GM21786 (cell line): ENCODE results near the gene EDN2.

Experiments
- ATAC-seq: cut with Tn5 transposase; IDR thresholded peaks from one replicate; pipeline ENCODE4 v1.9.1; 2021; ENCODE audit not compliant: unreplicated experiment

Gene EDN2

DNA sequence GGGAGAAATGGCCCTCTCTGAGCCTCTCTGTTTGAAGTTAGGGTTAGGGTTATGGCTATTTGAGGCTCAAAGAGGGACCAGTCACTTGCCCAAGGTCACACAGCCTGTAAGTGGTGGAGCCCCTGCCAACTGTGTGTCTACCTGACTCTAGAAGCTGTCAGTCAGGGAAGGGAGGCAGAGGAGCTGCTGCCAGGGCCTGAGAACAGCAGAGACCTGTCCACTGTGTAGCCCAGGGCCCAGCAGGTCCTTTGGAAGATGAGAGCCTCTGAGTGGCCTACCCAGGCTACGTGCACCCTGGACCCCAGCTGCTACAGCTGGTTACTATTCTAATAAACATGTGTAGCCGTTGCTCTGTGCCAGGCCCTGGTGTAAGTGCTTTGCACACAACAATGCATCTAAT is 15.1 kb upstream of the EDN2 start:
- no peak for ATAC-seq

DNA sequence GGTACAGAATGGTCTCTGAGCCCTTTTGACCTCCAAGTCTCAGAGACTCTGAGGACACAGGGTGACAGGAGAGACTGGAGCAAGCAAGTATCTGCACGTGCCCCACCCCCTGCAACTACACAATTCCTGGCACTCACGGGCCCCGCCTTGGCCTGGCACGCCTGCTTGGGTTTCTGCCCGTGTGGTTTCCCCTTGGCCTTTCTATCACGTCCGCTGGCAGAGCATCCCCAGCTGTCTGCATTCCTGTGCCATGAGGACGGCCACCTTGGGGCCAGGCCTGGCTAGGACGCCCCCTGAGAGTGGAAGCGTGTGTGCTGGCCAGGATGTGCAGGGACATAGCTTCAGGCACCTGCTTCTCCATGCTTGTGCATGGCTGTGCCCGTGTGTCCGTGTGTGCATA is 14.3 kb upstream of the EDN2 start:
- ATAC-seq, result no peak

DNA sequence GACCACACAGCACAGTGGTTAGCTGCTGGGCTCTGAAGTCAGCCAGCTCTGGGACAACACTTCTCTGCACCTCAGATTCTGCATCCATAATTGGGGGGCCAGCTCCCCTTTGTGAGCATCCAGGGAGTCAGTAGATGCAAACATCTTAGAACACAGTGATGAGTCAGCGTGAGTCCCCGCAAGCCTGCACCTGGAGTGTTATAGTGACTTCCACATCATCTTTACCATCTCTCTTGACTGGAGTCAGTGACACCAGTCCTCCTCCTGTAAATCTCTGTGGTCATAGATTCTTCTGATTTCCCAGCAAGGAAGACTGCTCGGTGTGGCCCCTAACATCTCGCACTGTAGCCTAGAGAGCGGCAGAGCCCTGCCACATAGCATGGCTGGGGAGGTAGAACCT is 13.9 kb upstream of the EDN2 start:
- no peak for ATAC-seq

DNA sequence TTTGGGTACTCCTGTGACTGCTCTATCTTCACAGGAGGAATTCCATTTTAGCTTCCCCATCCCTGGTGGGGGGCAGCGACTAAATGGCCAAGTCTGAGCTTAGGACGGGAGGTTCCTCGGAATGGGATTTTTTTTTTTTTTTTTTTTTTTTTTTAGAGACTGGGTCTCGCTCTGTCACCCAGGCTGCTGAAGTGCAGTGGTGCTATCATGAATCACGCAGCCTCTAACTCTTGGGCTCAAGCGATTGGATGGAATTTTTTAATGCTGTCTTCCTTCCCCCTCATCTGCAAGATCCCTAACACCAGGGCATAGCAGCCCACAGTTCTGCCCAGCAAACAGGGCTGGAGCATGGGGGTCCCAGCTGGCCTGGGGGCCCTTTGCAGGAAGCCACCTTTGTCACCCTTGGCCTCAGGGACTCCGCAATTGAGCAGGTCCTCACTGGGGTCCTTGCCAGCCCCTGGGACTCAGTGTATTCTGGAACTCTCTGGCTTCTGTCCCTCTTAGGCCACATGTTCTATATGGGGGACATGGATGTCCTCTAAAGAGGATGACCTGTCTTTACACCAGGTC is 13.1 kb upstream of the EDN2 start:
- no peak for ATAC-seq

DNA sequence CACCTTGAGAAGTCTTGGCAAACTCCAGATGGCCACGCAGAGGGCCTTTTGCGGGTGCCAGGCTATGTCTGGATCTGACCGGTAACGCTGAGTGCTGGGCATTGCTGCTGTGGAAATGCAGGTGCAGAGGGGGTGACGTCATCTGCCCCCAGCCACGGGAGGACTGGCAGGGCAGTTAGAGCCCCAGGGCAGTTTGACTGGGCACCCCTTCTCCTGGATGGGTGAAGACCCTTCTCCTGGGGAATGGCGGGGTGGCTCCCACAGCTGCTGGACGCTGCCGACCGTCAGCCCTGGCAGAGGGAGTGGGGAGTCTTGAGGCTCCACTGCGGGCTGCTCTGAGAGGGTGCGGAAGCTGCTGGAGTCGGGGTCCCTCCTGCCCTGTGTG is 12.6 kb upstream of the EDN2 start:
- no peak for ATAC-seq

DNA sequence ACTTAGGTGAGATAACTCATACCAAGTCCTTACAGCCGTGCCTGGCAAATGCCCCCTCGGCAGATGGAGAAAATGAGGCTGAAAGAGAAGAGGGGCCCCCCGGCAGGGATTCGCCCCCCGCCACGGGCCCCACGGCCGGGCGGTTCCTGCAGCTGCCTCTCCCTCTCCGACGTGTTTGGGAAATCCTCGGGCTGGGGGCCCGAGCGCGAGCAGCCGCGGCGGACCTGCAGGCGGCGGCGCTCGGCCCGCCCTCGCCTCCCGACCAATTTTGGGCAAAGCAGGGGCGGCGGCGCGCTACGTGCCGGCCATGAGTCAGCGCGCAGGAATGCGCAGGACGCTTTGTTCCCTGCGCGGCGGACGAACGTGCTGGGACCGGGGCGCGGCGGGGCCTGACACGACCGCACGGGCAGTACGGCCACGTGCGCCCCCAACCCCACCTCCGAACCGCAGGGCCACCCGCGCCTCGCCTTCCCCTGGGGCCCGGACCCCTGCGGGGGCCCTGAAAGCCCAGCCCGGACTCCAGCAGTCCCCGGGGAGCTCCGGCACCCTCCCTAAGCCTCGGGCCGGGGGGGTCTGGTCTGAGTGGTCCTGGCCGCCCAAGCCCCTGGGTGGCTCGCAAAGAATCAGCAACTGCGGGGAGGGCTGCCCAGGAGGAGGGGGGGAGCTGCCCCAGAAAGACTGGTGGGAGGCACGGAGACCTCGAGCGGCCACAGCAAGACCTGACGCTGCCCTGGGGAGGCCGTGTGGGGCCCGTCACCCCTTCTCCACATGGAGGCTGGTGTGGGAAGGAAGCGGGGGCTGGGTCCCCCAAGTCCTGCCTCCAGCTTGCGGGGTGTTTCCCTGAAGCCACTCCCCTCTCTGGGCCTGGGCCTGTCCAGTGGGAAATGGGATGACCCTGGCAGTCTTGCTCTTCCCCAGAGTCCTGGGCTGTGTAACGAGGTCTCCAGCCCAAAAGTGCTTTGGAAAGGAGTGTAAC is 11.9 kb upstream of the EDN2 start:
- ATAC-seq, result no peak

DNA sequence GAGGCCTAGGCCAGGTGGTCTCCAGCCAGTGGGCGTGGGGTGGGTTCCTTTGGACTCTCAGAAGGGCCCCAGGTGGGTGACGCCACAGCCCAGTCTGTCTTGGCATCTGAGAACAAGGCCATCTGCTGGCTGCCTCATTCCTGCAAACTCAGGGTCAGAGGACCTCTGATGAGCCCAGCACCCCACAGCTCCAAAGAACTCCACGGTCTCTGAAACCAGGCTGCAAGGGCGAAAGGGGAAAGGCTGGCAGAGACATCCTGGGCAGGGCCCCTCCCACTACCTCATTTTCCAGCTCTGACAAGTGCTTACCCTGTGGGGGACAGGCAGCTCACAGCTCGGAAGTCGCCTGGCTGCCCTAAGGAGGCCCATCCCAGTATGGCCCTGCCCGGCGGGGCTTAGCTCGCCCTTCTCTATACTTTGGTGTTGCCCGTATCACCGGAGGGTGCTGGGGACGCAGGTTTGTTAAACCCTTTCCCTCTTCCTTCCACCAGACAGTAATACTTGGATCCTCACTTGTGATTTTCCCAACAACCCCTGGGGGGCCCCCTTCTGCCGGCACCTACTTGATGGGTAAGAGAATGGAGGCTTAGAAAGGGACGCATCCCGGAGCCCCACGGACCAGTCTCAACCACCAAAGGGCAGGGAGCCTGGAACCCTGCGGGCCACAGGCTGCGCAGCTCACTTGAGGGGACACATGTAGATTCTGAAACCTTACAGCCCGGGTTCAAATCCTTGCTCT is 10.9 kb upstream of the EDN2 start:
- ATAC-seq, result no peak

DNA sequence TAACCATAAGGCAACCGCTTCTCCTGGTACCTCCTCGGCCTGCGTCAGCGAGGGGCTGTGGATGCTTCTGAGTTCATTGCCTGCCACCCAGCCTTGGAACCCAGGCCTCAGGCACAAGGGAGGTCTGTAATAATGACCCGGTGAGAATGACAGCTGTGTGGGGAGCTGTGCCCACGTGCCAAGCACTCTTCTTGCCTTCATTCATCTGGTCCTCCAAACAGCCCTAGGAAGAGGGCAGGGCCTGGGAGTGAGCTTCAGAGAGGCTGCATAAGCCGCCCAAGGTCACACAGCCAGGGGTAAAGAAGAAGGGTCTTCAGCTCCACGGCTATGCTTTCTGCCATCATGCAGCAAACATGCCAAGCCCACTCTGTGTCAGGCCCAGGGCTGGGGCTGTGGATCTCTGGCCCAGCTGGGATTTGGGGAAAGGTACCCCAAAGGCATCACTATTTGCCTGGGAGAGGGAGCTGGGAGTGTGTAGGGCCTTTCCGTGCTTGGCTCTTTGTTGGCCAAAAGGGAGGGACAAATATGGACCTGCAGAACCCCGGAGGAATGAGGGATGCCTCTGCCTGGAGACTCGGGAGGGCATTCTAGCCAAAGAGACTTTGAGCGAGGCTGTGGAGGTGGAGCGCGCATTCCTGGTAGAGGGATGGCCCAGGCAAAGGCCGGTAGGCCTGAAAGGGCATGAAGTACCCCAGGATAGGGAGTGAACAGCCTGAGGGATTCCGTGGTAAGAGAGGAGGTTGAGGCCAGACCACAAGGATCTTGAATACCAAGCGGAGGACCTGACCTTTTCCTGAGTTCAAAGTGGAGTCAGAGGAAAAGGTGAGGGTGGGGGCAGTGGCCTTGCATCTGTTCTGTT is 10.1 kb upstream of the EDN2 start:
- no peak for ATAC-seq

DNA sequence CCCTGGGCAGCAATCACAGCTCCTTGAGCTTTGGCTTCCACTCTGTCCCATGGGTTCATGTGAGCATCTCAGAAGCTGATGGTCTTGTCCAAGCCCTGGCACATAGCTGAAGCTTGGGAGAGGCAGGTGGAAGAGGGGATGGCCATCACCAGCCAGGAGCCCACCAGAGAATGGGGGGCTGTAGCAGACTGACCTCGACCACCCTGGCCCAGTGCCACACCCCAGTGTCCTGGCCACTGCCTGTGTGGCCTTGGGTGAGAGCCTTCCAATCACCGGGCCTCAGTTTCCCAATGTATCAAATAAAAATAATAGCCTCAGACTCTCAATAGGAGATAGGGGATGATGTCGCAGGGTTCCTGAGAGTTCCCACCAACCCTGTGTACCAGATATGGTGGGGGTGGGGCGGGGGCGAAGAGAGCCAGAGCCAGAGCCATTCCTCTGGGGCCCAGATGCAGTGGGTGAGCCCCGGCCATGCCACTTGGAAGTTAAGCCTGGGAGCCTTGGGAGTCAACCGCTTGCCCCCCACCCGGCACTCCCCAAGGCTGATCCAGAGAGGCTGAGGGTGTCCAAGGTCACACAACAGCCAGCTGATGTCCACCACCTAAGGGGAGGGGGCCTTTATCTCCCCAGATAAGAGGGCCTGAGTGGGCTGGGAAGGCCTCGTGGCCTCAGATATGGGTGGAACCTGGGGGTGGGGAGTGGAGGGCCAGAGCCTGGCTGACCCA is 9.3 kb upstream of the EDN2 start:
- no peak for ATAC-seq

DNA sequence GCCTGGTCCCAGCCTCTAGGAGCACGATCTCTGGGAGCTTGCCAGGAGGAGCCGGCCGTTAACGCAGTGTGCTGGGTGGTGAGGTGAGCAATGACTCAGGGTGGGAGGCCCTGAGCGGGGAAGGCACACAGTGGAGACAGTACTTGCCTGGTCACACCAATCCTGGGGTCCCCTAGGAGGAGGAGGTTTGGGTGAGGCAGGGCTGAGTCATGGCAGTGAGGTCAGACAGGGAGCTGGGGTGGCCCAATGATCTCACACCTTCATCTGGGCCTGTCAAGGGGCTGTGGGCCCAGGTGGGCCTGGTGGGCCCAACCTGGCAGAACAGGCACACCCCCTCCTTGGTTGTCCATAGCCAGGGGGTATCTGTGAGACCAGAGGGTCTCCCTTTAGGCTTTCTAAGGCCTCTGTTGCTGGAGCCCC is 8.6 kb upstream of the EDN2 start:
- no peak for ATAC-seq

DNA sequence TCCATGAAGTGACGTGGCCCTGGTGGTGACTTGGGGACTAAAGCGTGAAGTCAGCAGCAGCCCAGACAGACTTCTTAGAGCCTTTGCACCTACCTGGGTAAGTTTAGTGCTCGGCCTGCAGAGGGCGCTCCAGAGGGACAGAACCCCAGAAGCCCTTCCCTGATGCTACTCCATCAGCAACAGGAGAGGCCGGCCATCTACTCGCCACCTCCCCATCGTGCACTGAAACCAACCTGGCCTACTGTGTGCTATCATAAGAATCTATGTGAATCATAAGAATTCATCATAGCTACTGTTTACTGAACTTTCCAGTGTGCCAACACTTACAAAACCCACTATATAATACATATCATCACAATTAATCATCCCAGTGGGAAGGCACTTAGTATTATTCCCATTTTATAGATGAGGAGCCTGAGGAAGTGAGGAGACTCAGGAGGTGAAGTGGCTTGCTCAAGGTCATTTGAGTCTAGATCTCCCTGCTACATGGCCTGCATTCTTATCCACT is 7.9 kb upstream of the EDN2 start:
- ATAC-seq, result no peak

DNA sequence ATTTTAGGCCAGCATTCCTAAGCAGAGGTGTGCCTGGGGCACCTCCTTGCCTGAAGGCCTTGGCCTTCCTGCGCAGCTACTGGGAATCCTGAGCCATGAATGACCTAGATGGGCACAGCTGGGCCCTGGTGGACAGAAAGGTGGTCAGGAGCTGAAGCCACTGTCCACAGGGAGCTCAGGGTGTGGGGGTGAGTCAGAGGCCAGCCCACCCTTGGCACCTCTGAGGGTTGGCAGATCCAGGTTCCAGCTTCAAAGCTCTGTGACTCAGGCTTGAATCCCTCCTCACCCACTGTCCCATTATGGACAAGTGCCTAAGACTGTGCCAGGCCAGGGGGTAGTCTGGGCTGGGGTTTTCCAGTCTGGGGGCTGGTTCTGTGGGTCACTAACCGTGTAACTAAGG is 6.4 kb upstream of the EDN2 start:
- no peak for ATAC-seq

DNA sequence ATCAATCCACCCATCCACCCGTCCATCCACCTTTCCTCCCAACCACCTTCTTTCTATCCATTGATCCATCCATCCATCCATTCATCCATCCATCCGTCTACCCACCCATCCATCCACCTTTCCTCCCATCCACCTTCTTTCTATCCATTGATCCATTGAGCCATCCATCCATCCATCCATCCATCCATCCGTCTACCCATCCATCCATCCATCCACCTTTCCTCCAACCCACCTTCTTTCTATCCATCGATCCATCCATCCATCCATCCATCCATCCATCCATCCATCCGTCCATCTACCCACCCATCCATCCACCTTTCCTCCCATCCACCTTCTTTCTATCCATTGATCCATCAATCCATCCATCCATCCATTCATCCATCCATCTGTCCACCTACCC is 5.1 kb upstream of the EDN2 start:
- ATAC-seq, result no peak

DNA sequence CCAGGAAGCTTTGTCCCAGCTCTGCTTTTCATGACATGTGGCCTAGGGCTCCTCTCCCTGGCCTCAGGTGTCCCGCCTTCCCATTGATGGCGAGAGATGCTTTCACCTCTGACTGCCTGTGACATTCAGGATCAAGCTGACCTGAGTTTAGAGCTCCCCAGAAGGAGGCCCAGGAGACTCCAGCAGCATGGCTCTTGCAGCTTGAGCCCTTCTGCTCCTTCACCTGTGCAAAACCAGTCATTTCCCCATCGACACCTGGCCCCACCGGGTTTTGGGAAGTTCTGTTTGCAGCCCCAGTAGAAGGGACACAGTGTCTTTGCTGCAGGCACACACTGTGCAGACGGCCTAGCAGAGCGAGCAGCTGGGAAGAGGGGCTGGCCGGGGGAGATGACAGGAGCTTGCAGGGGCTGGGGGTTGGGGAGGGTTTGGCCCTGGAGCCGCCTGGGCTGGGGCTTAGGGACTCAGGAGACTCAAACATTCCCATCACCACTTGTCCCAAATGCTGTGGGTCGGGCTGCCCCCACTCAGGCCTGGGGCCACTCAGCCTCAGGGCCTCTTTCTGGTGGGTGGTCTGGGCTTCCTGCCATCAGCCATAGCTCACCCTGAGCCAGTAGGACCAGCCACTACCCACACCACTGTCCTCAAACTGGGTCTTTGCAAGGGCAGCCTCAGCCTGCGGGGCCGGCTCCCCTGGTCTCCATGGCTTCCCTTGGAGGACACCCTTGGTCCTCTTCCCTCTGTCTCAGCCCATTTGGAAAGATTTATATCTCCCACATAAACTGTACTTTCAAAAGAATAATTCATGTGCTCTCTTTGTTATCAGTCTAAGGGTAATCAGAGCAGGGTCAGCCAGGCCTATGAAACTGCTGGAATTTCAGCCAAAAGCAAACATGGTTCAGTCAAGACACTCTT is 3.8 kb upstream of the EDN2 start:
- no peak for ATAC-seq

DNA sequence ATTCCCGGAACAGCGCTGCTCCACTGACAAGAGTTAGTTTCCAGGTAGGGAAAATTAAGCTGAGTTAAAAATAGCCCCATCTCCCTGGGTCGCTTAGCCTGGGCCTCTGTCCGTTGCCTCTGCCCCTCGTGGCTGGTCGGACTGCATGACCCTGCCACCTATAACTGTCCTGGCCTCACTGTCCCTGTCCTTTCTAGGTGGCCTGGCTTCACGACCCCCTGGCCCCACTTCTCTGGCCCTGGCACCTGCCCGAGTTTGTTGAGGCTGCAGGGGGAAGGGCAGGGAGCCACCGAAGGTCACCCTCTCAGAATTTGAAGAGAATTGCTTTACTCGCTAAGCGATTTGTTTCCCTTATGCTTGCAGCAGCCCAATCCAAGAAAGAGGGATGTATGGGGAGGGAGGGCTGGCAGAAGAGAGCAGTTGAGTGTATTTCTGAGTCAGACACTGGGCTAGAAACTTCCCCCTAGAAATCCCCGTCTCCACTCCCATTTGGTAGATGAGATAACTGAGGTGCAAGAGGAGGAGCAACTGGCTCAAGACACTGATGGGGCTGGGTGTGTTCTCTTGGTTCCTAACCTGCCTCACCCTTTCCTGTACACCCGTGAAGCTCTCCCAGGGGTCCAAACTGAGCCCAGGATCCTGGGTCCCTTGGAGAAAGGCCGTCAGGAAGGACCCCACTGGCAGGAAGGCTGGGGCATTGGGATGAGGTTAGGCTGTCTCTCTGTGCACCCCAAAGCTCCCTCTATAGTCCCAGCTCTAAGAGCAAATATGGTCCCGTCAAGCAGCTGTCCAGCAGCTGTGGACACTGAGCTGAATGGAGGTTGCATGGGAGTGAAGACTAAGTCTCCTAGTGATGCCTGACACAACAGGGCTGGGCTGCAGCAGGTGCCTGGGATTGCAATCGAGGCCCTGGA is 2.9 kb upstream of the EDN2 start:
- no peak for ATAC-seq

DNA sequence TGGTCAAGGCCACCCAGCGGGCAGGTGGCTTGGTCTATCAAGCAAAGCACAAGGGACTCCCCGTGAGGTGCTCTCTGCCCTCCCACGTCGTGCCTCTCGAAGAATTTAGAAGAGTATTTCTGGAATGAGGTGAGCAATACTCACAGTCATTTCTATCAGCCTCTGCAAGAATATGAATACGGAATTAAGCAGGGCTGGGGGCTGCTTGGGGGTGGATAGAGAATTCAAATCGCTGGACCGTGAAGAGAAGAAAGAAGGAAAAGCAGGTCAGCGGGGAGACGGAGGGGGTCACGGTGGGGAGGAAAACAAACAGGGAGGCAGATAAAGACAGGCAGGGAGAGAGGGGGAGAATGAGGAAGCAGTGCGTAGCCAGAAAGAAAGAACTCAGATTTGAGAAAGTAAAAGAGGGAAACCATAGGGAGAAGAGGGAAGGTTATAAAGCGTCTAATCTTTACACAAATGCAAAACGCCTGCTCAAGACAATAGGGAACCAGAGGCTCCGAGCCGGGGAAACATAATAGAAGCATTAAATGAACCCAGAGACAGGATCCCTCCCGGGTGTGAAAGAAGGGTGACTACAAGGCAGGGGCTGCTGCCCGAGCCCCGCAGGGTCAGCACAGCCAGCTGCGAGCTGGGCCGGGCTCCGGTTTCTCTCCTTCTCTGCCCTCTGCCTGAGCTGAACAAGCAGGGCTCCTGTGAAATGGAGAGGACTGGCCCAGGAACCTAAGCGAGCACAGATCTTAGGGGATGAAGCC is 2.1 kb upstream of the EDN2 start:
- no peak for ATAC-seq

DNA sequence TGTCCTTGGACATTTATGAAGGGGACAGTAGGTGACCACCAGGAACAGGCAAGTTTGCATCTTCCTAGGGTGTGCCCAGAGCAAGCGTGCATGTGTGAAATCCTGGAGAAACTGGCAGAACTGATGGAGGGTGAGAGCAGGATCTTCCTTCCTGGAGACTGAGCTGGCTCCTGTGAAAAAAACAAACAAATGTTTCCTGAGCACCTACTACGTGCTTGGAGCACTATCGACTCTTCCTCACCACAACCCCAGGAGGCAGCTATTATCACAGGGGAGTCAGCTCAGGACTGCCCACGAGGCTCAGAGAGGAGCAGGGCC is 1.5 kb upstream of the EDN2 start:
- no peak for ATAC-seq

DNA sequence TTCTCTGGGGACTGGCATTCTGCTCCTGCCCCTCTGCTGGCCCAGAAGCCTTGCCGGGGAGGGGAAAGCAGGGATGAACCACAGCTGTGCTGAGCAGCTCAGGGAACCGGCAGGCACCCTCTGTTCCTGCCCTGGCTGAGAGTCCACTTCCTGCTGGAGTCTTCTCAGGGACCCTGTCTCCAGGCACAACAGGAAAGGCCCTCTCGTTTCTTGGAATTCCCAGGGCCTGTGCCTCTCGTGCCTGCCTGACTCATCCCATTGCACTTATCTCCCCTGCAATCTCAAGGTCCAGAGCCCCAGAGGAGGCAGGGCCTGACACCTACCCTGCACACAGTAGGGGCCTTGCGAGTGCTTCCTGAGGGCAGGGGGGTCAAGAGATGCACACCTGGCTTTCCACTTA is 1.1 kb upstream of the EDN2 start:
- ATAC-seq, result no peak
